Measurements from ENCODE around the gene SEMA5B.

SEMA5B gene

DNA sequence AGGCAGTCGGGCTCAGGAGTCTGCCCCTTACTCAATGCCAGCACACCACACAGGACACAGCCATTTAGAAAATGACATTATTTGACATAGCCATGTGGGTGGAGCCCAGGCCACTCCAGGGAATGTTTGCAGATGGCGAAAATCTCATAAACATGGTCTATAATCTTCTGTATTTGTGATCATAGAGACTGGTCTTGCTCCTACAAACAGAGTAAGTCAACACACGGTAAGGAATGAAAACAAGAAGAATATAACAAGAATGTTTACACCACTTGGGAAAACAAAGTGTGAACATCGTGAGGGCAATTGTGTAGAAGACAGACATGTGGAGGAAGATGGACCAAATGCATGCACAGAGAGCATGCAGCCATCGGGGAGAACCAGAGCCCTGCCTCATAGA, 68.2 kb downstream of the SEMA5B start:
- H3K27me3 ChIP-seq (replicated peaks; ENCODE audit: insufficient read depth, low read length): no peaks in the 10 kb centered on the region
- TF ChIP-seq EZH2phosphoT487 (IDR thresholded peaks at IDR 0.05; ENCODE audit: low read length): no peak
- TF ChIP-seq, protein P1, sequence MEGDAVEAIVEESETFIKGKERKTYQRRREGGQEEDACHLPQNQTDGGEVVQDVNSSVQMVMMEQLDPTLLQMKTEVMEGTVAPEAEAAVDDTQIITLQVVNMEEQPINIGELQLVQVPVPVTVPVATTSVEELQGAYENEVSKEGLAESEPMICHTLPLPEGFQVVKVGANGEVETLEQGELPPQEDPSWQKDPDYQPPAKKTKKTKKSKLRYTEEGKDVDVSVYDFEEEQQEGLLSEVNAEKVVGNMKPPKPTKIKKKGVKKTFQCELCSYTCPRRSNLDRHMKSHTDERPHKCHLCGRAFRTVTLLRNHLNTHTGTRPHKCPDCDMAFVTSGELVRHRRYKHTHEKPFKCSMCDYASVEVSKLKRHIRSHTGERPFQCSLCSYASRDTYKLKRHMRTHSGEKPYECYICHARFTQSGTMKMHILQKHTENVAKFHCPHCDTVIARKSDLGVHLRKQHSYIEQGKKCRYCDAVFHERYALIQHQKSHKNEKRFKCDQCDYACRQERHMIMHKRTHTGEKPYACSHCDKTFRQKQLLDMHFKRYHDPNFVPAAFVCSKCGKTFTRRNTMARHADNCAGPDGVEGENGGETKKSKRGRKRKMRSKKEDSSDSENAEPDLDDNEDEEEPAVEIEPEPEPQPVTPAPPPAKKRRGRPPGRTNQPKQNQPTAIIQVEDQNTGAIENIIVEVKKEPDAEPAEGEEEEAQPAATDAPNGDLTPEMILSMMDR (IDR thresholded peaks at IDR 0.05; ENCODE audit: low read length): no peak
- TF ChIP-seq EZH2 (optimal IDR thresholded peaks at IDR 0.05; ENCODE audit: low read depth, low read length): no peak

DNA sequence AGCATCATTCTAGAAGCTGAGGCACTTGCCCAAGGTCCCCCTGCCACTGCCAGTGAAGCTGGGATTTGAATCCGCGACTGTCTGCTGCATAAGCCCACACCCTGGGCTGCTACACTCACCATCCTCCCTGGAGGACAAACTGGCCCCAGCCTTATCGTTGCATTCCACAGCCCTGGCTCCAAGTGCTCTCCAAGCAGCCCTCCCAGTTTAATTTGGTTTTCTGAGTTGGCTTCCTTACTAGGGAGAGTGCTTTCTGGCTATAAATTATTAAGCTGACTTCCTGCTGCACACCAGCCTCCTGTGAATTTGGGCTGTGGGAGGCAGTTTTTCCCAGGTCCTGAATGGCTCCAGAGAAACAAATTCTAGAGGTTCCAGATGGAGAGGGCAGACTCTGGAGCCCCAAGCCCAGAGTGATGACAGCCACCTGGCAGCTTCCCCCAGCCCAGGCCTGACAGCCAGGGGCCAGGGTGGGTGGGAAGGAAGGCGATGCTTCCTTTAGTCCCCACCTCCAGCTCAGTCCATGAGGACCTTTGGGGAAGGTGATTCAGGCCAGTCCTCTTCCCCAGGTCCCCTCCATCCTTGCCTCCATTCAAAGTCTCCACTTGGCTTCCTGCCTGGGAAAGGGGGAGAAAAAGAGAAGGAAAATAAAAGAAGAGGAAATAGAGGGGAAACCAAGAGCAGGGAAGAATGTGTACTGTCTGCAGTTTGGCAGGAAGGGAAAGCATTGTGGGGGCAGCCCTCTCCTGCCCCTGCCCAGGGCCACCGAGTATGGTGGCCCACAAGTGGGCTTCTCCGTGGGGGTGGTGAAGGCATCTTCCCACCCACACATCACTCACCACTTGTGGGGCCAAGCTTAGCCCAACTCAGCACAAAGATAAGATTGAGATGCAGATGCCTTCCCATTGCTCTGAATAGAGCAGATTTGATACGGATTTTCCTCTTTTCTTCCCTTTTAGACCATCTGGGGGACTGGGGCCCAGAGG, 69.6 kb downstream of the SEMA5B start:
- no peak for TF ChIP-seq EZH2phosphoT487 (IDR thresholded peaks at IDR 0.05; ENCODE audit: low read length)
- TF ChIP-seq, protein P1 (IDR thresholded peaks at IDR 0.05; ENCODE audit: low read length): no peak
- no peak for TF ChIP-seq EZH2 (optimal IDR thresholded peaks at IDR 0.05; ENCODE audit: low read depth, low read length)
- H3K4me1 ChIP-seq (ENCODE audit: low read length): no peaks in the 10 kb centered on the region
- H3K9me3 ChIP-seq (replicated peaks; ENCODE audit: insufficient read depth, low read length): no peaks in the 10 kb centered on the region
- no peak overlapping the region for H3K4me3 ChIP-seq (ENCODE audit: low read length)
- H4K20me1 ChIP-seq (ENCODE audit: insufficient read depth, low read length): no peaks in the 10 kb centered on the region
- H3K4me2 ChIP-seq (ENCODE audit: low read depth, low read length): no peak overlapping the region
- no peak for DNase-seq
- no peak overlapping the region for H3K27ac ChIP-seq (ENCODE audit: low read length)
- no peak overlapping the region for H2AFZ ChIP-seq (ENCODE audit: low read length)
- no peaks in the 10 kb centered on the region for H3F3A ChIP-seq (ENCODE audit: insufficient read depth, low read length)
- no peaks in the 10 kb centered on the region for H3K27me3 ChIP-seq (replicated peaks; ENCODE audit: insufficient read depth, low read length)
- H3K9ac ChIP-seq (ENCODE audit: low read length): no peak overlapping the region
- no peaks in the 10 kb centered on the region for H3K9me2 ChIP-seq (replicated peaks; ENCODE audit: insufficient read depth, low read length)
- no peaks in the 10 kb centered on the region for H3K79me2 ChIP-seq (ENCODE audit: low read length)
- no peaks in the 10 kb centered on the region for H3K36me3 ChIP-seq (replicated peaks; ENCODE audit: insufficient read depth, low read length)

More for the DNA sequence above, 68.2 kb downstream of the SEMA5B start:
- Histone ChIP-seq H4K20me1 (ENCODE audit: insufficient read depth, low read length) (no peaks in the 10 kb centered on the region), H3K36me3 (replicated peaks; ENCODE audit: insufficient read depth, low read length) (no peaks in the 10 kb centered on the region), H3K4me3 (ENCODE audit: low read length) (no peak overlapping the region), H3K4me2 (ENCODE audit: low read depth, low read length) (no peak overlapping the region), H3K79me2 (ENCODE audit: low read length) (no peaks in the 10 kb centered on the region), H3F3A (ENCODE audit: insufficient read depth, low read length) (no peaks in the 10 kb centered on the region), H3K9me3 (replicated peaks; ENCODE audit: insufficient read depth, low read length) (no peaks in the 10 kb centered on the region), H2AFZ (ENCODE audit: low read length) (no peak overlapping the region), H3K27ac (ENCODE audit: low read length) (no peak overlapping the region), H3K4me1 (ENCODE audit: low read length) (no peaks in the 10 kb centered on the region), H3K9me2 (replicated peaks; ENCODE audit: insufficient read depth, low read length) (no peaks in the 10 kb centered on the region), H3K9ac (ENCODE audit: low read length) (no peak overlapping the region)
- no peak for DNase-seq

DNA sequence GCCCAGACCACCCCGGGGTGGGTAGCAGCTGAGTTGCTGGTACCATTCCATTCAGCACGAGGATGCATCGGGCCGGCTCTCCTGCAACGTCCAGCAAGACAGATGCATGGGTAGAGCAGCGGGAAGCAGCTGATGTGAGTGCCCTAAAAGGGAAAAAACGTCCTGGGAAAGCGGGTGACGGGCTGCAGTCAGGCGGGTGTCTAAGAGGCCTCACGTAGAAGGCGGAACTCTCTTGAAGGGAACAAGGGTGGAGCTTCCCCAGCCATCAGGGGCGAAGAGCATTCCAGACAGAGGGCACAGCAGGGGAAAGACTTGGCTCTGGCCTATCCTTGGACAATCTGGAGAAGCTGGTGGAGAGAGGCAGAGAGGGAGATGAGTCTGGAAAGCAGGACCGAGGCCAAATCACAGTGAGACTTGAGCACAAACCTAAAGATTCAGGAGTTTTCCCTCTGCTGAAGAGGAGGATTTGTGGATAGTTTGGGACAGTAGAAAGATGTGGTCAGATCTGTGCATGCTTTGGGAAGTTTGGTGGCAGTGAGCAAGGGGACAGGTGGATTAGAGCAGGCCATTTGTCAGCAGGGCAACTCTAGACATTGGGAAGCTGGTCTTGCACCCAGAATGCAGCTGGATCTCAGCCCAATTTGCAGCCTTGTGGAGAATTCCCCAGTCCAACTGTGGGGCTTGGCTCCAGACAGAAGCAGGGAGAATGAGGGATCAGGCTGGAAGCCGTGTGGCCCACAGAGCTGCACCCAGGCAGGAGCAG, 70.7 kb downstream of the SEMA5B start:
- Histone ChIP-seq H3K36me3 (replicated peaks; ENCODE audit: insufficient read depth, low read length) (no peaks in the 10 kb centered on the region), H3K79me2 (ENCODE audit: low read length) (no peaks in the 10 kb centered on the region), H3K9me2 (replicated peaks; ENCODE audit: insufficient read depth, low read length) (no peaks in the 10 kb centered on the region), H3K4me3 (ENCODE audit: low read length) (no peak overlapping the region), H3K27me3 (replicated peaks; ENCODE audit: insufficient read depth, low read length) (no peaks in the 10 kb centered on the region), H2AFZ (ENCODE audit: low read length) (no peak overlapping the region), H3K9ac (ENCODE audit: low read length) (no peak overlapping the region), H3K4me1 (ENCODE audit: low read length) (no peaks in the 10 kb centered on the region), H3K4me2 (ENCODE audit: low read depth, low read length) (no peak overlapping the region), H3K27ac (ENCODE audit: low read length) (no peak overlapping the region), H3K9me3 (replicated peaks; ENCODE audit: insufficient read depth, low read length) (no peaks in the 10 kb centered on the region), H3F3A (ENCODE audit: insufficient read depth, low read length) (no peaks in the 10 kb centered on the region), H4K20me1 (ENCODE audit: insufficient read depth, low read length) (no peaks in the 10 kb centered on the region)
- no peak for TF ChIP-seq EZH2 (optimal IDR thresholded peaks at IDR 0.05; ENCODE audit: low read depth, low read length)
- TF ChIP-seq, protein P1 (IDR thresholded peaks at IDR 0.05; ENCODE audit: low read length): no peak
- no peak for TF ChIP-seq EZH2phosphoT487 (IDR thresholded peaks at IDR 0.05; ENCODE audit: low read length)
- DNase-seq: no peak

Data from MM.1S (cell line).